ENCODE results near the gene VRK2. TPM values are rescaled to one million over a fixed set of nuclear protein-coding genes. Genes with fewer than 3 reads are reported as not detected.

The VRK2 gene
- total and polyA plus RNA-seq, 2 experiments from 2014 or later = 19.0 to 22.5 TPM

GRCh38 chr2:58006256-58006951 is 40.2 kb upstream of the VRK2 start:
- H3K27ac Mint-ChIP-seq = no peak overlapping the region
- no peaks in the 10 kb centered on the region for H3K9me3 Mint-ChIP-seq
- Histone ChIP-seq H3K4me1 (ENCODE audit: insufficient read depth) (no peaks in the 10 kb centered on the region), H3K79me2 (replicated peaks; ENCODE audit: insufficient read depth) (no peaks in the 10 kb centered on the region), H3K4me3 (no peak overlapping the region), H3F3A (replicated peaks; ENCODE audit: low read depth) (no peaks in the 10 kb centered on the region), H3K27ac (ENCODE audit: low read depth) (no peak overlapping the region), H3K9me2 (ENCODE audit: insufficient read depth) (no peaks in the 10 kb centered on the region), H3K4me2 (no peak overlapping the region), H2AFZ (no peak overlapping the region), H3K36me3 (ENCODE audit: insufficient read depth) (no peaks in the 10 kb centered on the region), H4K20me1 (replicated peaks; ENCODE audit: insufficient read depth) (no peaks in the 10 kb centered on the region), H3K27me3 (ENCODE audit: insufficient read depth) (no peaks in the 10 kb centered on the region)
- H3K4me1 Mint-ChIP-seq = no peaks in the 10 kb centered on the region
- peaks cover 2% of the 10 kb centered on the region for H3K27me3 Mint-ChIP-seq (ENCODE audit: insufficient read depth, low read depth, poor library complexity)
- H3K4me3 Mint-ChIP-seq = no peak overlapping the region
- ATAC-seq = no peak
- no peaks in the 10 kb centered on the region for H3K36me3 Mint-ChIP-seq (ENCODE audit: low read depth)
- TF ChIP-seq ETS1 (IDR thresholded peaks at IDR 0.05) (no peak), ZNF114 (CRISPR knock-in tag; IDR thresholded peaks at IDR 0.05) (no peak), STAT1 (IDR thresholded peaks at IDR 0.05; ENCODE audit: unreplicated experiment) (no peak), JUNB (IDR thresholded peaks at IDR 0.05; ENCODE audit: unreplicated experiment) (no peak), EZH2 (IDR thresholded peaks at IDR 0.05; ENCODE audit: low read depth, unreplicated experiment) (no peak), EZH2phosphoT487 (IDR thresholded peaks at IDR 0.05; ENCODE audit: unreplicated experiment) (no peak), POLR2AphosphoS5 (IDR thresholded peaks at IDR 0.05; ENCODE audit: low read depth) (no peak), ZNF331 (CRISPR knock-in tag; IDR thresholded peaks at IDR 0.05; ENCODE audit: low read depth) (no peak), CREB1 (CRISPR knock-in tag; IDR thresholded peaks at IDR 0.05; ENCODE audit: low read depth) (no peak), NANOG (IDR thresholded peaks at IDR 0.05; ENCODE audit: borderline replicate concordance) (no peak)
- TF ChIP-seq, protein P1, sequence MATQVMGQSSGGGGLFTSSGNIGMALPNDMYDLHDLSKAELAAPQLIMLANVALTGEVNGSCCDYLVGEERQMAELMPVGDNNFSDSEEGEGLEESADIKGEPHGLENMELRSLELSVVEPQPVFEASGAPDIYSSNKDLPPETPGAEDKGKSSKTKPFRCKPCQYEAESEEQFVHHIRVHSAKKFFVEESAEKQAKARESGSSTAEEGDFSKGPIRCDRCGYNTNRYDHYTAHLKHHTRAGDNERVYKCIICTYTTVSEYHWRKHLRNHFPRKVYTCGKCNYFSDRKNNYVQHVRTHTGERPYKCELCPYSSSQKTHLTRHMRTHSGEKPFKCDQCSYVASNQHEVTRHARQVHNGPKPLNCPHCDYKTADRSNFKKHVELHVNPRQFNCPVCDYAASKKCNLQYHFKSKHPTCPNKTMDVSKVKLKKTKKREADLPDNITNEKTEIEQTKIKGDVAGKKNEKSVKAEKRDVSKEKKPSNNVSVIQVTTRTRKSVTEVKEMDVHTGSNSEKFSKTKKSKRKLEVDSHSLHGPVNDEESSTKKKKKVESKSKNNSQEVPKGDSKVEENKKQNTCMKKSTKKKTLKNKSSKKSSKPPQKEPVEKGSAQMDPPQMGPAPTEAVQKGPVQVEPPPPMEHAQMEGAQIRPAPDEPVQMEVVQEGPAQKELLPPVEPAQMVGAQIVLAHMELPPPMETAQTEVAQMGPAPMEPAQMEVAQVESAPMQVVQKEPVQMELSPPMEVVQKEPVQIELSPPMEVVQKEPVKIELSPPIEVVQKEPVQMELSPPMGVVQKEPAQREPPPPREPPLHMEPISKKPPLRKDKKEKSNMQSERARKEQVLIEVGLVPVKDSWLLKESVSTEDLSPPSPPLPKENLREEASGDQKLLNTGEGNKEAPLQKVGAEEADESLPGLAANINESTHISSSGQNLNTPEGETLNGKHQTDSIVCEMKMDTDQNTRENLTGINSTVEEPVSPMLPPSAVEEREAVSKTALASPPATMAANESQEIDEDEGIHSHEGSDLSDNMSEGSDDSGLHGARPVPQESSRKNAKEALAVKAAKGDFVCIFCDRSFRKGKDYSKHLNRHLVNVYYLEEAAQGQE (IDR thresholded peaks at IDR 0.05; ENCODE audit: unreplicated experiment) = no peak
- TF ChIP-seq, protein P2, sequence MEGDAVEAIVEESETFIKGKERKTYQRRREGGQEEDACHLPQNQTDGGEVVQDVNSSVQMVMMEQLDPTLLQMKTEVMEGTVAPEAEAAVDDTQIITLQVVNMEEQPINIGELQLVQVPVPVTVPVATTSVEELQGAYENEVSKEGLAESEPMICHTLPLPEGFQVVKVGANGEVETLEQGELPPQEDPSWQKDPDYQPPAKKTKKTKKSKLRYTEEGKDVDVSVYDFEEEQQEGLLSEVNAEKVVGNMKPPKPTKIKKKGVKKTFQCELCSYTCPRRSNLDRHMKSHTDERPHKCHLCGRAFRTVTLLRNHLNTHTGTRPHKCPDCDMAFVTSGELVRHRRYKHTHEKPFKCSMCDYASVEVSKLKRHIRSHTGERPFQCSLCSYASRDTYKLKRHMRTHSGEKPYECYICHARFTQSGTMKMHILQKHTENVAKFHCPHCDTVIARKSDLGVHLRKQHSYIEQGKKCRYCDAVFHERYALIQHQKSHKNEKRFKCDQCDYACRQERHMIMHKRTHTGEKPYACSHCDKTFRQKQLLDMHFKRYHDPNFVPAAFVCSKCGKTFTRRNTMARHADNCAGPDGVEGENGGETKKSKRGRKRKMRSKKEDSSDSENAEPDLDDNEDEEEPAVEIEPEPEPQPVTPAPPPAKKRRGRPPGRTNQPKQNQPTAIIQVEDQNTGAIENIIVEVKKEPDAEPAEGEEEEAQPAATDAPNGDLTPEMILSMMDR (conservative IDR thresholded peaks at IDR 0.05; ENCODE audit: low read depth in 2 of 2) = no peak
- TF ChIP-seq, protein P3, sequence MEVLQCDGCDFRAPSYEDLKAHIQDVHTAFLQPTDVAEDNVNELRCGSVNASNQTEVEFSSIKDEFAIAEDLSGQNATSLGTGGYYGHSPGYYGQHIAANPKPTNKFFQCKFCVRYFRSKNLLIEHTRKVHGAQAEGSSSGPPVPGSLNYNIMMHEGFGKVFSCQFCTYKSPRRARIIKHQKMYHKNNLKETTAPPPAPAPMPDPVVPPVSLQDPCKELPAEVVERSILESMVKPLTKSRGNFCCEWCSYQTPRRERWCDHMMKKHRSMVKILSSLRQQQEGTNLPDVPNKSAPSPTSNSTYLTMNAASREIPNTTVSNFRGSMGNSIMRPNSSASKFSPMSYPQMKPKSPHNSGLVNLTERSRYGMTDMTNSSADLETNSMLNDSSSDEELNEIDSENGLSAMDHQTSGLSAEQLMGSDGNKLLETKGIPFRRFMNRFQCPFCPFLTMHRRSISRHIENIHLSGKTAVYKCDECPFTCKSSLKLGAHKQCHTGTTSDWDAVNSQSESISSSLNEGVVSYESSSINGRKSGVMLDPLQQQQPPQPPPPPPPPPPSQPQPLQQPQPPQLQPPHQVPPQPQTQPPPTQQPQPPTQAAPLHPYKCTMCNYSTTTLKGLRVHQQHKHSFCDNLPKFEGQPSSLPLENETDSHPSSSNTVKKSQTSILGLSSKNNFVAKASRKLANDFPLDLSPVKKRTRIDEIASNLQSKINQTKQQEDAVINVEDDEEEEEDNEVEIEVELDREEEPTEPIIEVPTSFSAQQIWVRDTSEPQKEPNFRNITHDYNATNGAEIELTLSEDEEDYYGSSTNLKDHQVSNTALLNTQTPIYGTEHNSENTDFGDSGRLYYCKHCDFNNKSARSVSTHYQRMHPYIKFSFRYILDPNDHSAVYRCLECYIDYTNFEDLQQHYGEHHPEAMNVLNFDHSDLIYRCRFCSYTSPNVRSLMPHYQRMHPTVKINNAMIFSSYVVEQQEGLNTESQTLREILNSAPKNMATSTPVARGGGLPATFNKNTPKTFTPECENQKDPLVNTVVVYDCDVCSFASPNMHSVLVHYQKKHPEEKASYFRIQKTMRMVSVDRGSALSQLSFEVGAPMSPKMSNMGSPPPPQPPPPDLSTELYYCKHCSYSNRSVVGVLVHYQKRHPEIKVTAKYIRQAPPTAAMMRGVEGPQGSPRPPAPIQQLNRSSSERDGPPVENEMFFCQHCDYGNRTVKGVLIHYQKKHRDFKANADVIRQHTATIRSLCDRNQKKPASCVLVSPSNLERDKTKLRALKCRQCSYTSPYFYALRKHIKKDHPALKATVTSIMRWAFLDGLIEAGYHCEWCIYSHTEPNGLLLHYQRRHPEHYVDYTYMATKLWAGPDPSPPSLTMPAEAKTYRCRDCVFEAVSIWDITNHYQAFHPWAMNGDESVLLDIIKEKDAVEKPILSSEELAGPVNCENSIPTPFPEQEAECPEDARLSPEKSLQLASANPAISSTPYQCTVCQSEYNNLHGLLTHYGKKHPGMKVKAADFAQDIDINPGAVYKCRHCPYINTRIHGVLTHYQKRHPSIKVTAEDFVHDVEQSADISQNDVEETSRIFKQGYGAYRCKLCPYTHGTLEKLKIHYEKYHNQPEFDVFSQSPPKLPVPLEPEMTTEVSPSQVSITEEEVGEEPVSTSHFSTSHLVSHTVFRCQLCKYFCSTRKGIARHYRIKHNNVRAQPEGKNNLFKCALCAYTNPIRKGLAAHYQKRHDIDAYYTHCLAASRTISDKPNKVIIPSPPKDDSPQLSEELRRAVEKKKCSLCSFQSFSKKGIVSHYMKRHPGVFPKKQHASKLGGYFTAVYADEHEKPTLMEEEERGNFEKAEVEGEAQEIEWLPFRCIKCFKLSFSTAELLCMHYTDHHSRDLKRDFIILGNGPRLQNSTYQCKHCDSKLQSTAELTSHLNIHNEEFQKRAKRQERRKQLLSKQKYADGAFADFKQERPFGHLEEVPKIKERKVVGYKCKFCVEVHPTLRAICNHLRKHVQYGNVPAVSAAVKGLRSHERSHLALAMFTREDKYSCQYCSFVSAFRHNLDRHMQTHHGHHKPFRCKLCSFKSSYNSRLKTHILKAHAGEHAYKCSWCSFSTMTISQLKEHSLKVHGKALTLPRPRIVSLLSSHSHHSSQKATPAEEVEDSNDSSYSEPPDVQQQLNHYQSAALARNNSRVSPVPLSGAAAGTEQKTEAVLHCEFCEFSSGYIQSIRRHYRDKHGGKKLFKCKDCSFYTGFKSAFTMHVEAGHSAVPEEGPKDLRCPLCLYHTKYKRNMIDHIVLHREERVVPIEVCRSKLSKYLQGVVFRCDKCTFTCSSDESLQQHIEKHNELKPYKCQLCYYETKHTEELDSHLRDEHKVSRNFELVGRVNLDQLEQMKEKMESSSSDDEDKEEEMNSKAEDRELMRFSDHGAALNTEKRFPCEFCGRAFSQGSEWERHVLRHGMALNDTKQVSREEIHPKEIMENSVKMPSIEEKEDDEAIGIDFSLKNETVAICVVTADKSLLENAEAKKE (CRISPR knock-in tag; IDR thresholded peaks at IDR 0.05) = no peak
- DNase-seq (ENCODE audit: low spot score) = no peak

Data from GM23338 (cell line).